ENCODE results near the gene SMARCA1.

DNA sequence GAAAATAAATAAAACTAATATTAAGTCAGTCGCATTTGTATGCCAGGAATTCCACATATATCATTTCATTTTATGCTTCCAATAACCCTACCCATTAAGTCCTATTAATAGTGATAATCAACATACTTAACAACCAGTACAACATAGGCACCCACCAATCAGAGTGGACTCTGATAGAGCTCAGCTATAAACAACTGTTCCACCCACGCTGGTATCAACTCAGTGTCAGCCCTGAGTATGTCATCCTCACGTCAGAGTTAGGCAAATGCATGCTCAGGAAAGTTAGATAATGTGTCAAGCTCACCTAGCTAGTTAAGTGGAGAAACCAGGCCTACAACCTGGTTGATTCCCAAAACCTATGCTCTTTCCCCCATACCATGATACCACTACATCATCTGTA, 89.3 kb downstream of the SMARCA1 start:
- no peak for TF ChIP-seq POLR2A (IDR thresholded peaks at IDR 0.05)
- TF ChIP-seq, protein P1, sequence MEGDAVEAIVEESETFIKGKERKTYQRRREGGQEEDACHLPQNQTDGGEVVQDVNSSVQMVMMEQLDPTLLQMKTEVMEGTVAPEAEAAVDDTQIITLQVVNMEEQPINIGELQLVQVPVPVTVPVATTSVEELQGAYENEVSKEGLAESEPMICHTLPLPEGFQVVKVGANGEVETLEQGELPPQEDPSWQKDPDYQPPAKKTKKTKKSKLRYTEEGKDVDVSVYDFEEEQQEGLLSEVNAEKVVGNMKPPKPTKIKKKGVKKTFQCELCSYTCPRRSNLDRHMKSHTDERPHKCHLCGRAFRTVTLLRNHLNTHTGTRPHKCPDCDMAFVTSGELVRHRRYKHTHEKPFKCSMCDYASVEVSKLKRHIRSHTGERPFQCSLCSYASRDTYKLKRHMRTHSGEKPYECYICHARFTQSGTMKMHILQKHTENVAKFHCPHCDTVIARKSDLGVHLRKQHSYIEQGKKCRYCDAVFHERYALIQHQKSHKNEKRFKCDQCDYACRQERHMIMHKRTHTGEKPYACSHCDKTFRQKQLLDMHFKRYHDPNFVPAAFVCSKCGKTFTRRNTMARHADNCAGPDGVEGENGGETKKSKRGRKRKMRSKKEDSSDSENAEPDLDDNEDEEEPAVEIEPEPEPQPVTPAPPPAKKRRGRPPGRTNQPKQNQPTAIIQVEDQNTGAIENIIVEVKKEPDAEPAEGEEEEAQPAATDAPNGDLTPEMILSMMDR (IDR thresholded peaks at IDR 0.05): no peak

Data from stomach (tissue), 4 donors.